ENCODE measurements around the gene CEP112. TPM values are rescaled to one million over a fixed set of nuclear protein-coding genes. Genes with fewer than 3 reads are reported as not detected.
"Not testable (repeated sequence)": the region's sequence is repeated elsewhere in the genome, so short reads cannot be mapped to it uniquely, and the experiment has no call there.

The CEP112 gene
- total RNA-seq, 1 donor from 2014 or later: 24.5 TPM

- H3K36me3 Mint-ChIP-seq (ENCODE audit: low read depth): peaks cover 3% of the 10 kb centered on the region
- H3K27me3 Mint-ChIP-seq (ENCODE audit: low read depth): no peaks in the 10 kb centered on the region
- DNase-seq (ENCODE audit: low read depth, low spot score): no peak
- TF ChIP-seq CTCF (conservative IDR thresholded peaks at IDR 0.05): no peak
- H3K4me1 Mint-ChIP-seq: peaks cover 4% of the 10 kb centered on the region
- no peaks in the 10 kb centered on the region for H3K9me3 Mint-ChIP-seq
- H3K27ac Mint-ChIP-seq (ENCODE audit: unreplicated experiment): no peak overlapping the region
- no peak overlapping the region for H3K4me3 Mint-ChIP-seq
Measured at GRCh38 chr17:65683428-65683827, 508.5 kb downstream of the CEP112 start.

- H3K4me1 Mint-ChIP-seq; H3K27me3 Mint-ChIP-seq (ENCODE audit: low read depth); H3K4me3 Mint-ChIP-seq; H3K27ac Mint-ChIP-seq (ENCODE audit: unreplicated experiment); DNase-seq (ENCODE audit: low read depth, low spot score); H3K36me3 Mint-ChIP-seq (ENCODE audit: low read depth); H3K9me3 Mint-ChIP-seq: not testable (repeated sequence)
Measured at GRCh38 chr17:65681763-65682162, 510.2 kb downstream of the CEP112 start.

DNA sequence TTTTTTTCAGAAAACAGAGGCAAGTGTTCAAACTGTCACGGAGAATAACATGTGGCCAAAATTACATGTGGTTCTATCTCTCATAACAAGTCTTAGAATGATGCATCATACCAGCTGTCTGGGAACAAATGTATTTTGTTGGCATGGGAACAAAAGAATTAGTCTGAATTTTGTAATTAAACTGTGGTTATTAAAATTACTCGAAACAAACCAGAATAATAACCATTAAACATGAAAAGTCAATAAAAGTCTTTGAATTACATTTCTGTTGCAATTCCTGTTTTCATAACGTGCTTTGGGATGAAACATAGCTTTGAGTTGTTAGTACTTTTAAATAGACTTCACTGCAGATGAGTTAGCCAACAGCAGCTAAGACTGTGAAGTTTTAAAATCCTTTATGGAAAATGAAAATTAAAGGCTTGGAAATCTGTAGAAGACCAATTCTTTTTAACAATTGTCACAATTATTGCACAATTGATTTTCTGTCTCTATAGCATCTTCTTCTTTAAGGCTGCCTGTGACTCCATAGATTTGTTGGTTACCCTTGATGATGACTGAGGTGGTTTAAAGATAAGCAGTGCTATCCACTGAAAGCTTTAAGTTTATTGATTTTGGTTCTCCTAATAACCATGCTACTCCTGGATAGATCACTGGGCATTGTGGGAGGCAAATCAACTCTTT lies 512.6 kb downstream of the CEP112 start:
- Mint-ChIP-seq H3K27ac (ENCODE audit: unreplicated experiment) (no peak overlapping the region), H3K9me3 (no peaks in the 10 kb centered on the region), H3K4me1 (peaks cover 5% of the 10 kb centered on the region), H3K4me3 (no peak overlapping the region), H3K27me3 (ENCODE audit: low read depth) (no peaks in the 10 kb centered on the region), H3K36me3 (ENCODE audit: low read depth) (peaks cover 3% of the 10 kb centered on the region)
- DNase-seq (ENCODE audit: low read depth, low spot score): no peak
- no peak for TF ChIP-seq CTCF (conservative IDR thresholded peaks at IDR 0.05)

GRCh38 chr17:65678546-65678945 lies 513.4 kb downstream of the CEP112 start:
- no peaks in the 10 kb centered on the region for H3K9me3 Mint-ChIP-seq
- H3K36me3 Mint-ChIP-seq (ENCODE audit: low read depth): peaks cover 3% of the 10 kb centered on the region
- no peak for DNase-seq (ENCODE audit: low read depth, low spot score)
- no peak for TF ChIP-seq CTCF (conservative IDR thresholded peaks at IDR 0.05)
- no peaks in the 10 kb centered on the region for H3K27me3 Mint-ChIP-seq (ENCODE audit: low read depth)
- H3K27ac Mint-ChIP-seq (ENCODE audit: unreplicated experiment): no peak overlapping the region
- H3K4me1 Mint-ChIP-seq: peaks cover 5% of the 10 kb centered on the region
- H3K4me3 Mint-ChIP-seq: no peak overlapping the region

DNA sequence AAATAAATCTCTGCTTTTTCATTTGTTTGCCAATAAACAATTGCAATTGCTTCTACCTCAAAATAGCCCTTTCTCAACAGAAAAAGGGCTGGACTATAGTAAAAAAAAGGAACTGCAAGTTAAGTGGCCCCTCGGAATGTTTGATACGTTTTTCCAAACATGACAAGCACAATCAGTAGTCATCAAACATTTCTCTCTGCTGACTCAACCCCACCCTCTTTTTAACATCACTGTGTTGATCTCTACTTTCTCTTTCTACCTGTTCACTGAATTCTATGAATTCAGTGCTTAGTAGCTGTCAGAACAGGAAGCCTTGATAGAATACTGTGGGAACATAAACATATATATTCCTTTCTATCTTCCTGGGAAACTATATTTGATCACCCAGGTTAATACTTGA lies 514.0 kb downstream of the CEP112 start:
- no peak for TF ChIP-seq CTCF (conservative IDR thresholded peaks at IDR 0.05)
- Mint-ChIP-seq H3K27me3 (ENCODE audit: low read depth) (no peaks in the 10 kb centered on the region), H3K27ac (ENCODE audit: unreplicated experiment) (no peak overlapping the region), H3K4me1 (peaks cover 5% of the 10 kb centered on the region), H3K9me3 (no peaks in the 10 kb centered on the region), H3K4me3 (no peak overlapping the region), H3K36me3 (ENCODE audit: low read depth) (peaks cover 3% of the 10 kb centered on the region)
- DNase-seq (ENCODE audit: low read depth, low spot score): no peak

DNA sequence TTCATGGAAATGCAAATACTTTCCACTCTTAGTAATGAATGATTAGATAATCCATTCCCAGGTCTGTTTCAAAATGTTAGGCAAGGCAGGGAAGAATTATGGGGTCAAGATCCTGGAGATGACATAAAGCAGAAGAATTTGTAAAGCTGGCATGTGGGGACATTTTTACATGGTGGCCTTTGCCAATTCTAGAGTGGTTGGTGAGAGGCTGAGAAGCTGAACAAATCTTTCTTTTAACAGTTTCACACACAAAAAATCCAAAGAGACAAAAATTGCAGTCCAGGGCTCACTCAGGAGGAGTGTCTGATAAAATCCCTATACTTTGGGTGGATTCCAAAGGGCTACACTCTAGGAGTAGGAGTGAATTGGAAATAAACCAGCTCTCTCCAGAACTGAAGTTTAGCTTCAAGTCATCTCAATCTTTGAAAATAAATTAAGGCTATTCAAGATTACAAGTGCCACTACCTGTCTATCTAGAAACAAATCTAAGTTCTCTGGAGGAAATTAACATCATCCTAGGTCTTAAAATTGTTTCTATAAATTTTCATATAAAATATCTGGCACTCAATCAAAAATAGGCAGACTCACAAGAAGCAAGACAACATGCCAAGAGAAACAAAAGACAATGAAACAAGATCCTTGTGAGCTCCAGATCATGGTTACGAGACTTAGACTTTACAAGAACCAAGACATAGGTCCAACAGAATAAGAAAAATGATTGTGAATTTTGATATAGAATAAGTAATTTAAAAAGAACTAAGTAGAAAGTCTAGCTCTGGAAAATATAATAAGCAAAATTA lies 517.5 kb downstream of the CEP112 start:
- H3K9me3 Mint-ChIP-seq: no peaks in the 10 kb centered on the region
- H3K27me3 Mint-ChIP-seq (ENCODE audit: low read depth): no peaks in the 10 kb centered on the region
- peaks cover 12% of the 10 kb centered on the region for H3K4me1 Mint-ChIP-seq
- no peaks in the 10 kb centered on the region for H3K36me3 Mint-ChIP-seq (ENCODE audit: low read depth)
- H3K27ac Mint-ChIP-seq (ENCODE audit: unreplicated experiment): no peak overlapping the region
- TF ChIP-seq CTCF (conservative IDR thresholded peaks at IDR 0.05): no peak
- DNase-seq (ENCODE audit: low read depth, low spot score): no peak
- H3K4me3 Mint-ChIP-seq: no peak overlapping the region

Data from neural crest cell (in vitro differentiated cells).